Activated T-cell treated with anti-CD3 and anti-CD28 coated beads for 4 hours (primary cell): ENCODE data around the gene EIF6.
"Not testable (repeated sequence)": the region's sequence is repeated elsewhere in the genome, so short reads cannot be mapped to it uniquely, and the experiment has no call there.

Source experiments
- DNase-seq: peaks from one replicate; pipeline ENCODE4 v3.0.0-alpha.2; 2020

Gene EIF6

GRCh38 chr20:35284267-35284991 lies at the start of gene EIF6:
Gene EIF6 (minus strand): TSS chr20:35284772. CDS start chr20:35284487, 285 bp downstream.
- peak; percentile 60 for DNase-seq

- no peak for DNase-seq
Observed at GRCh38 chr20:35333606-35334005, 49.0 kb upstream of the EIF6 start.

GRCh38 chr20:35332540-35333200 lies 48.1 kb upstream of the EIF6 start:
- DNase-seq, result no peak

- no peak for DNase-seq
Observed at GRCh38 chr20:35329435-35330139, 45.0 kb upstream of the EIF6 start.

GRCh38 chr20:35328689-35329088 lies 44.1 kb upstream of the EIF6 start:
- DNase-seq, result no peak

GRCh38 chr20:35328095-35328685 lies 43.6 kb upstream of the EIF6 start:
- DNase-seq, result no peak

- no peak for DNase-seq
Observed at GRCh38 chr20:35327074-35327976, 42.8 kb upstream of the EIF6 start.

- DNase-seq, result no peak
Observed at GRCh38 chr20:35326740-35327073, 42.1 kb upstream of the EIF6 start.

GRCh38 chr20:35326021-35326739 lies 41.6 kb upstream of the EIF6 start:
- no peak for DNase-seq

- no peak for DNase-seq
Observed at GRCh38 chr20:35325401-35325800, 40.8 kb upstream of the EIF6 start.

GRCh38 chr20:35320396-35321126 lies 36.0 kb upstream of the EIF6 start:
- DNase-seq, result no peak

- no peak for DNase-seq
Observed at GRCh38 chr20:35319871-35320197, 35.3 kb upstream of the EIF6 start.

GRCh38 chr20:35319192-35319870 lies 34.8 kb upstream of the EIF6 start:
- no peak for DNase-seq

- no peak for DNase-seq
Observed at GRCh38 chr20:35318502-35319157, 34.1 kb upstream of the EIF6 start.

- no peak for DNase-seq
Observed at GRCh38 chr20:35317416-35318210, 33.0 kb upstream of the EIF6 start.

GRCh38 chr20:35316086-35316485 lies 31.5 kb upstream of the EIF6 start:
- DNase-seq, result no peak

GRCh38 chr20:35315632-35316020 lies 31.1 kb upstream of the EIF6 start:
- DNase-seq, result not testable (repeated sequence)

- DNase-seq, result no peak
Observed at GRCh38 chr20:35314816-35315631, 30.5 kb upstream of the EIF6 start.
